ENCODE data around the gene SYT17. TPM values are rescaled to one million over a fixed set of nuclear protein-coding genes. Genes with fewer than 3 reads are reported as not detected.
"Not testable (repeated sequence)": the region's sequence is repeated elsewhere in the genome, so short reads cannot be mapped to it uniquely, and the experiment has no call there.

The SYT17 gene
- total RNA-seq, 1 donor from 2014 or later: 0.64 TPM

DNA sequence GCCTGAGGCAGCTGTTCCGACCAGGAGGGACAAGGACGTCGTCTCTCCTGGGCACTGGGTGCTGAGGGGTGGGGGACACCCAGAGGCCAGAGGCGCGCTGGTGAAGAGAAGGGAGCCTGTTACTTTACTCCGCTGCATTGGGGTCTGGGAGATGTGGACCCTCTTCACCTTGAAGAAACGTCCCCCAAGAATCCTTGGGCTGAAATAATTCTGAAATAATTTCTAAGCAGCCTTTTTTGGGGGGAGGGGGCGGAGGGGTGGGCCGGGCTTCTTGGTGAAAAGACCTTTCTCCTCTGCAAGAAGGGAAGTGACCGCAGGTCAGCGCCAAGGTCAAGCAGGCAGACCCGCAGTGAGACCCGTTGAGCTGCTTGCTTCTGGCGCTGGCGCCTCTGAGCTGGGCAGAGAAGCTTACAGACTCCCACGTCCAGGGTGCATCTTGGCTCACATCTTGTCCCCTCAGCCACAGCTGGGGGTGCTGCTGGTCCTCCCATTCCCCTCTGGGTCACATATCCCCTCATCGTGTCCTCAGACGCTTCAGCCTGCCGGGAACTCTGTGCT, 1.1 kb downstream of the SYT17 start:
- intact Hi-C loops (cut with micrococcal nuclease): no loop called here
- DNase-seq (no peak), ATAC-seq (no peak)

- intact Hi-C loops (cut with micrococcal nuclease): no loop called here
- DNase-seq (no peak), ATAC-seq (no peak)
Measured at GRCh38 chr16:19170043-19170655, 2.1 kb downstream of the SYT17 start.

DNA sequence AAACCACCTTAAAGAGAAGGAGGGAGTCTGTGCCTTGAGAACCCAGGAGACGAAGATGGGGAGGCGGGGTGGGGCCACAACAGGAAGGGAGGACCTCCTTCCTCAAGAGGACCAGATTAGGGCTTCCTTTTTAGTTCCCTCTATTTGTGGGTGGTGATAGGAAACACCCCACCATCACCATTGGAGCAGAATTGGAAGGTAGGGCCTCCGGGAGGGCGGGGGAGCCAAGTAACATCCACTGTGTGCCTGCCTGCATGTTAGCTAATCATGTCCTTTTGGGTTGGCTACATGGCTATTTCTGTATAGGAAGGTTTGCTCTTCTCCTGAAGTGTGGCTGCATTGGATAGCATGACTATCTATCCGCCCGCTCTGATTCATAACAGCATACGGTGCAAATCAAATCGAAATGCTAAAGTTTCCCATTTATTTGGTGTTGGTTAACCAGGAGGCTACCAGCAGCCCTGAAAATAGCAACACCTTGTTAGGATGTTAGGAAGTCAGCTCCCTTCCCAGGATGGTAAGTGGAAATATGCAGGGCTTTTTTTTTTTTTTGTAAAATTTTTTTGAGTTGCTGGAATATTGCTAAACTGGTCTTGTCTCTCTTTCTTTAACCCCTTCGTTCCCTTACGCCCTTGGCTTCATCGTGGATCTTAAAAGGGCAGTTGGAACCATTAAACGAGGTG, 4.2 kb downstream of the SYT17 start:
- ATAC-seq (no peak), DNase-seq (no peak)
- intact Hi-C loops (cut with micrococcal nuclease): no loop called here

- DNase-seq (no peak), ATAC-seq (no peak)
- intact Hi-C loops (cut with micrococcal nuclease): no loop called here
Measured at GRCh38 chr16:19173059-19173458, 5.0 kb downstream of the SYT17 start.

- intact Hi-C loops (cut with micrococcal nuclease): no loop called here
- peak; percentile 20 for ATAC-seq
- DNase-seq: no peak
Measured at GRCh38 chr16:19173649-19174383, 5.8 kb downstream of the SYT17 start.

- ATAC-seq: no peak
- intact Hi-C loops (cut with micrococcal nuclease): no loop called here
- DNase-seq: no peak
Measured at GRCh38 chr16:19174478-19174877, 6.4 kb downstream of the SYT17 start.

- ATAC-seq (no peak), DNase-seq (no peak)
- intact Hi-C loops (cut with micrococcal nuclease): no loop called here
Measured at GRCh38 chr16:19175492-19176262, 7.6 kb downstream of the SYT17 start.

DNA sequence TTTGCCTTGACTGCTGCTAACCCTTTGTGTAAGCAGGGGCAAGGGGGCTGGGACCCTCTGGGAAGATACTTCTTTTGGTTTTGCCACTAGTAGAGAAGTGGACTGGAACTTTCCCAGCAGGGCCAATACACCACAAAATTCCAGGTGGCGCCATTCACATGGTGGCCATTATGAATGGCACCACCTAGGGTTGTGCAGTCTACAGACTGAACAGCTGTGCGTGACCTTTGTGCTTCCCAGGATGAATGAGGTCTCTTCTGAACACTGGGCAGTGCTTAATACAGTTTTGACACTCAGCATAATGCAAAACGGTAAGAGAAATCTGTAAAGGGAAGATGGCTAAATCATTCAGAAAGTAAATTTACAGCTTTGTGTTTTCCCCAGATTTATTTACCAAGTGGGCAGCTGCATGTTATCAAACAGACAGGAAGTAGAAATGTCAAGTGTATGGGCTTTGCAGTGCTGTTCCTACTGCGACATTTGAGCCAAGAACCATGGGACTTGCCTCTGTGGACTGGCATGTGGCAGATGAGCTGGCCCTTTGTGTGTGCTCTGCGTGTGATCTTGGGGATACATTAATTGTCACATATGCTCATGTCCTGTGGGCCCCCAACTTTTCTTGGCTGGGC, 9.2 kb downstream of the SYT17 start:
- intact Hi-C loops (cut with micrococcal nuclease): no loop called here
- no peak for ATAC-seq
- no peak for DNase-seq

GRCh38 chr16:19179546-19180490, 11.8 kb downstream of the SYT17 start:
- DNase-seq (peak; percentile 76), ATAC-seq (peak; percentile 76)

DNA sequence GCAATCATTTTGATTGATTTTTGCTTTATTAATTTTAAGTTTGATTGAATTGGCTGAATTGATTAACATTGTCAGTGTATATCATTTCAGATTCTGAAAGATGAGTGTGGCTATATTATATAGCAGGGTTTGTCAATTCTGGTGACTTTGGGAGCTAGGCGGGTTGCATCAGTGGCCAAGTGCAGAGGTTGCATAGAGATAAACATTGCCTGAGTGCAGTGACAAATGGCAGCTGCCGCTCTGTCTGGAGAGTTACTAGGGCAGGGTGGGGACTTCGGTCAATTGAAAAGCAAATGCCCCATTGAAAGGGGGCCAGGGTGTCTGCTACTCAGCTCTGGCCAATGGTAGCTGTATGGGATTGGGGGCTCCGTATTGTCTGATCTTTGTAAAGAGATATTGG, 12.7 kb downstream of the SYT17 start:
- DNase-seq (no peak), ATAC-seq (no peak)
- intact Hi-C loops (cut with micrococcal nuclease): loop anchor here (10.0 kb wide), 1 partner anchor 96 kb away; no protein-coding TSS in a partner anchor

More at GRCh38 chr16:19179546-19180490, 11.8 kb downstream of the SYT17 start:
- intact Hi-C loops (cut with micrococcal nuclease): loop anchor here (10.0 kb wide), 1 partner anchor 95 kb away; no protein-coding TSS in a partner anchor

DNA sequence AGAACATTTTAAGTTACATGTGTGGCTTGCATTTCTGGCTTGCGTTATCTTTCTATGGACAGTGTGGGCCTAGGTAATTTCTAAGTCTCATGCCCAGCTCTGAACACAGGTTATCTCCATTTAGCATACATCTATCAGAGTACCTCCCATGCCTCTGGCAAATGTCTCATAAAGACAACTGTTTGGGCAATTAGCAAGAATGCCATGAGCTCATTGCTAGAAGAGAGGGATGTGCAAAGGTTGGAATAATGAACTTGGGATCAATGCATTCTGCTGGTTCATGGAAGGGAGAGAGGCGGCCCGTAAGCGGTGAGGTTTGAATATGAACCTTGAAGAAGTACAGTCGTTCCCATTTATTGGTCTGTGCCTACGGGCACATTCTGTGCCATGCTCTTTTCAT, 14.4 kb downstream of the SYT17 start:
- DNase-seq (no peak), ATAC-seq (no peak)
- intact Hi-C loops (cut with micrococcal nuclease): loop anchor here (10.0 kb wide), 1 partner anchor 98 kb away; no protein-coding TSS in a partner anchor

GRCh38 chr16:19183187-19183586, 15.1 kb downstream of the SYT17 start:
- ATAC-seq (no peak), DNase-seq (no peak)
- intact Hi-C loops (cut with micrococcal nuclease): loop anchor here (10.0 kb wide), 1 partner anchor 98 kb away; no protein-coding TSS in a partner anchor

DNA sequence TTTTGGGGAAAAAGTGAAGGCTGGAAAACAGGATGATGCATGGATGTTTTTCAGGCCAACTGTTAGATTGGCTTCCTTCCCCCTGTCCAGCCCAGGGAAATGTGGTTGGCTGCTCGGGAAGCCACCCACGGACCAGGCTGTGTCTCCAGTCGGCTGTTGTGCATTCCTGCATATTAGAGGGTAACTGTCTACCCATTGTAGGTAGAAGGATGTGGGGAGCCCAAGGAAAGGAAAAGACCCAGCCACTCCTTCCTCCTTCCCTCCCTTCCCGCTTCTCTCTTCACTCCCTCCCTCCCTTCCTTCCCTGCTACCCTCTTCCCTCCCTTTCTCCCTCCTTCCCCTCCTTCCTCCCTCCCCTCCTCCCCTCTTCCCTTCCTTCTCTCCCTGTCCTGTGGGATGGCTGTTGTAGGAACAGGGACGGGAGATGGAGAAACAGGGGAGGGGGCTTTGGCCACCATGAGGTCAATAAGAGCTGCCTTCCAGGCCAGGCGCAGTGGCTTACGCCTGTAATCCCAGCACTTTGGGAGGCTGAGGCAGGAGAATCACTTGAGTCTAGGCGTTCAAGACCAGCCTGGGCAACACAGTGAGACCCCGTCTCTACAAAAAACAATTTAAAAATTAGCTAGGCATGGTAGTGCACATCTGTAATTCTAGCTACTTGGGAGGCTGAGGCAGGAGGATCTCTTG, 16.9 kb downstream of the SYT17 start:
- ATAC-seq: no peak
- no peak for DNase-seq
- intact Hi-C loops (cut with micrococcal nuclease): loop anchor here (10.0 kb wide), 1 partner anchor 100 kb away; no protein-coding TSS in a partner anchor

GRCh38 chr16:19185510-19185851, 17.4 kb downstream of the SYT17 start:
- DNase-seq (no peak), ATAC-seq (no peak)
- intact Hi-C loops (cut with micrococcal nuclease): loop anchor here (10.0 kb wide), 1 partner anchor 101 kb away; no protein-coding TSS in a partner anchor

- intact Hi-C loops (cut with micrococcal nuclease): loop anchor here (10.0 kb wide), 1 partner anchor 102 kb away; no protein-coding TSS in a partner anchor
- DNase-seq: no peak
- ATAC-seq: no peak
Measured at GRCh38 chr16:19186408-19186807, 18.4 kb downstream of the SYT17 start.

- intact Hi-C loops (cut with micrococcal nuclease): loop anchor here (10.0 kb wide), 1 partner anchor 103 kb away; no protein-coding TSS in a partner anchor
- DNase-seq: not testable (repeated sequence)
Measured at GRCh38 chr16:19187961-19188360, 19.9 kb downstream of the SYT17 start.

DNA sequence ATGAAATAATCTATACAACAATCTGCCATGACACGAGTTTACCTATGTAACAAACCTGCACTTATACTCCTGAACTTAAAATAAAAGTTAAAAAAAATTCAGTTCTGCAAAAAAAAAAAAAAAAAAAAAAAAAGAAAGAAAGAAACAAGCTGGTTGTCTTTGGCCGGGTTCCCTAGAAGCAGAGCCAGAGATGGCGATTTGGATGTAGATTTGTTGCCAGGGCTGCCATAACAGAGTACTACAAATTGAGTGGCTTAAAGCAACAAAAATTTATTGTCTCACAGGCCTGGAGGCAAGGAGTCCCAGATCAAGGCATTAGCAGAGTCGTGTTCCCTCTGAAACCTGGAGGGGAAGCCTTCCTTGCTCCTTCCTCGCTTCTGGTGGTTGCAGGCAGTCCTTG, 20.4 kb downstream of the SYT17 start:
- DNase-seq (no peak), ATAC-seq (no peak)
- intact Hi-C loops (cut with micrococcal nuclease): loop anchor here (10.0 kb wide), 1 partner anchor 104 kb away; no protein-coding TSS in a partner anchor

More at GRCh38 chr16:19187961-19188360, 19.9 kb downstream of the SYT17 start:
- ATAC-seq: not testable (repeated sequence)

All from left ventricle myocardium superior (tissue), 1 donor.